ENCODE results near the gene TMEM232.

The TMEM232 gene

GRCh38 chr5:110638970-110639902 is 87.2 kb downstream of the TMEM232 start:
- no peak overlapping the region for H3K4me3 ChIP-seq (replicated peaks; ENCODE audit: insufficient read depth, low read length)
- no peaks in the 10 kb centered on the region for H3K27me3 ChIP-seq (ENCODE audit: insufficient read depth, poor library complexity, severe bottlenecking)
- H3K27ac ChIP-seq (replicated peaks) = no peak overlapping the region
- no peak for DNase-seq (ENCODE audit: low read depth in 1 of 2, low spot score in 1 of 2)
- TF ChIP-seq CTCF (IDR thresholded peaks at IDR 0.05; ENCODE audit: insufficient read depth, low read length) (no peak), SPI1 (IDR thresholded peaks at IDR 0.05; ENCODE audit: borderline replicate concordance, low read depth) (no peak), POLR2AphosphoS5 (IDR thresholded peaks at IDR 0.05; ENCODE audit: low read depth) (no peak), REST (IDR thresholded peaks at IDR 0.05; ENCODE audit: insufficient replicate concordance, low read depth) (no peak), GABPA (IDR thresholded peaks at IDR 0.05; ENCODE audit: low read depth) (no peak)

- H3K27ac ChIP-seq (replicated peaks) = no peak overlapping the region
- H3K27me3 ChIP-seq (ENCODE audit: insufficient read depth, poor library complexity, severe bottlenecking) = no peaks in the 10 kb centered on the region
- TF ChIP-seq GABPA (IDR thresholded peaks at IDR 0.05; ENCODE audit: low read depth) = no peak
- H3K4me3 ChIP-seq (replicated peaks; ENCODE audit: insufficient read depth, low read length) = no peak overlapping the region
- DNase-seq (ENCODE audit: low read depth in 1 of 2, low spot score in 1 of 2) = no peak
Measured at GRCh38 chr5:110634475-110634874, 92.0 kb downstream of the TMEM232 start.

- TF ChIP-seq GABPA (IDR thresholded peaks at IDR 0.05; ENCODE audit: low read depth) = no peak
- no peak for TF ChIP-seq CTCF (IDR thresholded peaks at IDR 0.05; ENCODE audit: insufficient read depth, low read length)
- TF ChIP-seq REST (IDR thresholded peaks at IDR 0.05; ENCODE audit: insufficient replicate concordance, low read depth) = no peak
- no peak for TF ChIP-seq SPI1 (IDR thresholded peaks at IDR 0.05; ENCODE audit: borderline replicate concordance, low read depth)
- TF ChIP-seq POLR2AphosphoS5 (IDR thresholded peaks at IDR 0.05; ENCODE audit: low read depth) = no peak
- DNase-seq (ENCODE audit: low read depth in 1 of 2, low spot score in 1 of 2) = no peak
- no peak overlapping the region for H3K27ac ChIP-seq (replicated peaks)
Measured at GRCh38 chr5:110631236-110631635, 95.2 kb downstream of the TMEM232 start.

GRCh38 chr5:110630350-110630749 is 96.1 kb downstream of the TMEM232 start:
- no peak for DNase-seq (ENCODE audit: low read depth in 1 of 2, low spot score in 1 of 2)
- no peak overlapping the region for H3K27ac ChIP-seq (replicated peaks)
- no peak for TF ChIP-seq CTCF (IDR thresholded peaks at IDR 0.05; ENCODE audit: insufficient read depth, low read length)
- TF ChIP-seq REST (IDR thresholded peaks at IDR 0.05; ENCODE audit: insufficient replicate concordance, low read depth) = no peak
- TF ChIP-seq GABPA (IDR thresholded peaks at IDR 0.05; ENCODE audit: low read depth) = no peak
- peak; percentile 56; the same call in 1 of the 2 replicates for TF ChIP-seq SPI1 (IDR thresholded peaks at IDR 0.05; ENCODE audit: borderline replicate concordance, low read depth)
- no peak for TF ChIP-seq POLR2AphosphoS5 (IDR thresholded peaks at IDR 0.05; ENCODE audit: low read depth)
- no peak overlapping the region for H3K4me3 ChIP-seq (replicated peaks; ENCODE audit: insufficient read depth, low read length)
- no peaks in the 10 kb centered on the region for H3K27me3 ChIP-seq (ENCODE audit: insufficient read depth, poor library complexity, severe bottlenecking)

More at GRCh38 chr5:110631236-110631635, 95.2 kb downstream of the TMEM232 start:
- H3K27me3 ChIP-seq (ENCODE audit: insufficient read depth, poor library complexity, severe bottlenecking) = no peaks in the 10 kb centered on the region
- H3K4me3 ChIP-seq (replicated peaks; ENCODE audit: insufficient read depth, low read length) = no peak overlapping the region

Data from HL-60 (cell line).